Subcutaneous adipose tissue (tissue), 4 donors: ENCODE results near the gene PCSK7. TPM values are rescaled to one million over a fixed set of nuclear protein-coding genes. Genes with fewer than 3 reads are reported as not detected.

Experiments
- total RNA-seq, 4 donors: library from RNA; depleted of rRNA; stranded (reverse); fragments of >200 nt; gene quantifications; one replicate each; pipeline ENCODE4 v1.1.0, GENCODE V29; 2016
- TF ChIP-seq, protein P1 (sequence below): fragments of 450-650 bp; IDR thresholded peaks from one replicate; pipeline ENCODE4 v1.5.1; 2016; ENCODE audit warnings: low read depth, mild to moderate bottlenecking, control low read depth, antibody characterized with exemption, moderate library complexity

PCSK7 gene
- total RNA-seq, 4 donors from 2014 or later: 26.2 to 91.0 (median 46.3) TPM

DNA sequence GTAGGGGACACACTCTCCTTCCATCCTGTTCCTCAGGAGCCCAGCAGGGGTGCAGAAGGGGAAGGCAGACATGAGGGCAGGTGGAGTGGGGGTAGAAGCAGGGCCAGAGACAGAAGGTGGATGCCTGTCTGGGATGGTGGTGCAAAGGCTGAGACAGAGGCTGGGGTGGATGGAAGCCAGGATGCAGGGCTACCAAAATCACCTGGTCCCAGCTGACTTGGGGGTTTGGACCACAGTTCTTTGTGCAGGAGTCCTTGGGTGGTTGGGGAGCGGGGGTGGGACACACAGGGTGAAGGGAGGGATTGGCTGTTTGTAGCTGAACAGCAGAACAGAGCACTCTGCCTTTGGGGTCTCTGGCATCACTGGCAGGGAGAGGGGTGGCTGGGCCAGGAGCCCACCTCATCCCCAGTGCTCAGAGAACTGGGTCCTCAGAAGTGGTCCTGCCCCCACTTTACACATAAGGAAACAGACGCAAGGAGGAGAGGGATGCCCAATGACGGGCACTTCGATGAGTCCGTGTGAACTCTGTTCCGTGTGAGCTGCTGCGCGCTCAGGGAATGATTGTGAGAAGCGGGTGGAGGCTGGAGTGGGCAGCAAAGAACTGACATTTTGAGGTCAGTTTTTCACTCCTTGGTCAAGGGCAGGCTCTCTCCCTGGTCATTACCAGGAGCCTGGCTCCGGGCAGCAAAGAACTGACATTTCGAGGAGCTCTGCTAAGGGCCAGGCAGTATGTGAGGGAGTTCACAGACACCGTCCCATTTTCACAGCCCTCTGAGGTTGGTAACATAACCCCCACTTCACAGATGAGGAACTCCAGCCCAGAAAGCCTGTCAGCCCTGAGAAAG lies 30.8 kb downstream of the PCSK7 start:
- TF ChIP-seq, protein P1, sequence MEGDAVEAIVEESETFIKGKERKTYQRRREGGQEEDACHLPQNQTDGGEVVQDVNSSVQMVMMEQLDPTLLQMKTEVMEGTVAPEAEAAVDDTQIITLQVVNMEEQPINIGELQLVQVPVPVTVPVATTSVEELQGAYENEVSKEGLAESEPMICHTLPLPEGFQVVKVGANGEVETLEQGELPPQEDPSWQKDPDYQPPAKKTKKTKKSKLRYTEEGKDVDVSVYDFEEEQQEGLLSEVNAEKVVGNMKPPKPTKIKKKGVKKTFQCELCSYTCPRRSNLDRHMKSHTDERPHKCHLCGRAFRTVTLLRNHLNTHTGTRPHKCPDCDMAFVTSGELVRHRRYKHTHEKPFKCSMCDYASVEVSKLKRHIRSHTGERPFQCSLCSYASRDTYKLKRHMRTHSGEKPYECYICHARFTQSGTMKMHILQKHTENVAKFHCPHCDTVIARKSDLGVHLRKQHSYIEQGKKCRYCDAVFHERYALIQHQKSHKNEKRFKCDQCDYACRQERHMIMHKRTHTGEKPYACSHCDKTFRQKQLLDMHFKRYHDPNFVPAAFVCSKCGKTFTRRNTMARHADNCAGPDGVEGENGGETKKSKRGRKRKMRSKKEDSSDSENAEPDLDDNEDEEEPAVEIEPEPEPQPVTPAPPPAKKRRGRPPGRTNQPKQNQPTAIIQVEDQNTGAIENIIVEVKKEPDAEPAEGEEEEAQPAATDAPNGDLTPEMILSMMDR: no peak

DNA sequence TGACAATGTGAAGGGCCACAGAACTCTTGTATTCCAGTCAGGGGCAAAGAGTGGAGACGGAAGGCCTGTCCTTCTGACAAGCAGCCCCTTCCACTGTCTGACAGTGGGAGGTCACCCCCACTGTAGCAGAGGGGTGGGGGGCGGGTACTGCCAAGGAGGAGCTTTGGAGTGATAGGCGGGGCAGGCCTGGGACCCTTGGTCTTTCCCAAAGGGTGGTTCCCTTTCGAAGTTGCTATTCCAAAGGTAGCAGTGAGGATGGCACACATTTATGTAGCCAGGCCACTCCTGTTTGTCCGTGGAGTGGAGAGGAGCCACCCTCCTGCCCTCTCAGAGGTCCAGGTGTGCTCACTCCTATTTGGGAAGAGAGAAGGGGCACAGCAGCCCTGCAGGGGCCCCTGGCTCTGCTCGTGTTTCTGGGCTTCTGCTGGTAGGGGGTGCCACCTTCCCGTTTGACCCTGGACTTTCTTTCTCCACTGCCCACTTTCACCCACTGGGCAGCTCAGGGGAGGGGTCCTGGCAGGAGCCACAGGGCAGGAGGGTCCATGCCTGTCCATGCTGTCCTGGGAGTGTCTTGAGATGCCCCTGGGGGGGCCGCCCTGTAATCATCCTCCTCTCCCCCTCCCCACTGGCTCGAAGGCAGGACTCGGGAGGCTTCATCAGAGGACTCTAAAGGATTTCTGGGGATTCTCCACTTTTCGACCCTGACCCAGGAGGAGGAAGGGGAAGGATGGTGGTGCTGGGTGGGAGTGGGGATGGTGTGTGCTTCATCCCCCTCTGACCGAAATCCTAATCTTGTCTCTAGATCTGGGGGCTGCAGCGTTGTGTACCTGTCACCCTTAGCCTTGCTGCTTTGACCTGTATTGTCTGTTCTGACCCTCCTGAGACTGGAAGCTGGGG lies 31.7 kb downstream of the PCSK7 start:
- TF ChIP-seq, protein P1: no peak

DNA sequence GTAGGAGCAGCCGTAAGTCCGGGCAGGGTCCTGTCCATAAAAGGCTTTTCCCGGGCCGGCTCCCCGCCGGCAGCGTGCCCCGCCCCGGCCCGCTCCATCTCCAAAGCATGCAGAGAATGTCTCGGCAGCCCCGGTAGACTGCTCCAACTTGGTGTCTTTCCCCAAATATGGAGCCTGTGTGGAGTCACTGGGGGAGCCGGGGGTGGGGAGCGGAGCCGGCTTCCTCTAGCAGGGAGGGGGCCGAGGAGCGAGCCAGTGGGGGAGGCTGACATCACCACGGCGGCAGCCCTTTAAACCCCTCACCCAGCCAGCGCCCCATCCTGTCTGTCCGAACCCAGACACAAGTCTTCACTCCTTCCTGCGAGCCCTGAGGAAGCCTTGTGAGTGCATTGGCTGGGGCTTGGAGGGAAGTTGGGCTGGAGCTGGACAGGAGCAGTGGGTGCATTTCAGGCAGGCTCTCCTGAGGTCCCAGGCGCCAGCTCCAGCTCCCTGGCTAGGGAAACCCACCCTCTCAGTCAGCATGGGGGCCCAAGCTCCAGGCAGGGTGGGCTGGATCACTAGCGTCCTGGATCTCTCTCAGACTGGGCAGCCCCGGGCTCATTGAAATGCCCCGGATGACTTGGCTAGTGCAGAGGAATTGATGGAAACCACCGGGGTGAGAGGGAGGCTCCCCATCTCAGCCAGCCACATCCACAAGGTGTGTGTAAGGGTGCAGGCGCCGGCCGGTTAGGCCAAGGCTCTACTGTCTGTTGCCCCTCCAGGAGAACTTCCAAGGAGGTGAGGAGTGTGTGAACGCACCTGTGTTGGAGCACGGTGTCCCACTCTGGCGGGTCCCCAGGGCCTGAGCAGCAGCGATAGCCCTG lies 32.6 kb downstream of the PCSK7 start, which contains the start of gene TAGLN:
Gene TAGLN (plus strand): TSS at position 318 of the 863 bp plus-strand sequence. CDS start 3,644 bp downstream, outside the sequence.
- TF ChIP-seq, protein P1: no peak

DNA sequence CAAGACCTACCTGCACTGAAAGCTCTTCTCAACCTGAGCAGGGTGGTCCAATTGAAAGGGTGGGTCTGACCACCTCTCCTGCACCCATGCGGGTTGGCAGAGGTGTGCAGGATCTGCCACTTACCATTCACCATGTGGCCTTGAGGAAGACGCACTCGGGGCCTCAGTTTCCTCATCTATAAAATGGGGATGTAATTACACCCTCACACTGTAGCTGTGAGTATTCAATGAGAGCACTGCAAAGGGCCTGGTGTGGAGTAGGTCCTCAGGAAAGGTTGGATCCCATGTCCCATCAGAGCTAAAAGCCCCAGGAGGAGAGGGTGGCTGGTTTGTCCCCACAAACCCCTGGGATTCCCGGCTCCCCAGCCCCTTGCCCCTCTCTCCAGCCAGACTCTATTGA lies 33.3 kb downstream of the PCSK7 start:
- TF ChIP-seq, protein P1: no peak

DNA sequence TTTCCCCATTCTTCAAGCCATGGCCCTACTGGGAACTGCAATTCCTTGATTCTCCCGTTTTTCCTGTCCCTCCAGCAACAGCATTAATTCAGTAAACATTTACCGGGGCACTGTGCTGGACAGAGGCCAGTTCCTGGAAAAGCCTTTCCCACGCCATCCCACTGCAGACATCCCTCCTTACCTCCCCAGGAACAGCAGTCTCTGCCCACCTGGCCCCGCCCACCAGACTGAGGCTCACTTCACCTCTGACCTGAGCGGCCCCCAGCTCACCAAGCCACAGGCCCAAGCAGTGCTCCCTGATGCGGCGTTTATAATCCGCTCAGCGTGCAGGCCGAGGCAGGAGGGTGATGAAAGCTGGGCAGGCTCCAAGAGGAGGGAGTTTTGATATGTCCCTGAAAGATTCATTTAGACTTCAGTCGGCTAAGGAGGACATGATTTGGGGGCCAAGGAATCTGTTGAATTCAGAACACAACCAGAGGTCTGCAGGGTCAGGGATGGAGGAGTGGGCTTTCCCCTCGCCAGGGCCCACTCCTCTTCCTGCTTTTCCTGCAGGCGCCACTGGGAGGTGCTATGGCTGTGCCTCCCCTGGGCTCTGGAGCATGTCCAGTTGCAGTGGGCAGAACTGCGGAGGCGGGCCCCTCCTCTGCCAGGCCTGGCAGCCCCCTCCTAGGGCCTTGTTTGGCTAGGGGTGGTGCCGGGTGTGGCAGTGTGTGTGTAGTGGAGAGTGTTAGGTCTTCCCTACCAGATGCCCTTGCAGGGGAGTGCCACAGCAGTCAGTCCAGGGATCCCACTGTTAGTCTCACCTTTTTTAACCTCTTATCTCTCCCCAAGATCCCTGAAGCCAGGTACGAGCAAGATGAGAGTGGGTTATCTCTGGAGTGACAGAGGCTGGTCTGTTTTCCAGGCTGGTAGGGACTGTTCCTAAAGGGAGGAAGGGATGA lies 34.1 kb downstream of the PCSK7 start:
- TF ChIP-seq, protein P1: no peak

DNA sequence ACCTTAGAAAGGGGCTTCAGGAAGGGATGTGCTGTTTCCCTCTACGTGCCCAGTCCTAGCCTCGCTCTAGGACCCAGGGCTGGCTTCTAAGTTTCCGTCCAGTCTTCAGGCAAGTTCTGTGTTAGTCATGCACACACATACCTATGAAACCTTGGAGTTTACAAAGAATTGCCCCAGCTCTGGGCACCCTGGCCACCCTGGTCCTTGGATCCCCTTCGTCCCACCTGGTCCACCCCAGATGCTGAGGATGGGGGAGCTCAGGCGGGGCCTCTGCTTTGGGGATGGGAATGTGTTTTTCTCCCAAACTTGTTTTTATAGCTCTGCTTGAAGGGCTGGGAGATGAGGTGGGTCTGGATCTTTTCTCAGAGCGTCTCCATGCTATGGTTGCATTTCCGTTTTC lies 34.9 kb downstream of the PCSK7 start:
- TF ChIP-seq, protein P1: no peak
